Mucosa of gallbladder (tissue), 1 donor: ENCODE measurements around the gene NPHP4. TPM values are rescaled to one million over a fixed set of nuclear protein-coding genes. Genes with fewer than 3 reads are reported as not detected.

Experiments
- DNase-seq: peaks from one replicate; pipeline ENCODE4 v3.0.0-alpha.2; 2020; ENCODE audit warnings: low spot score
- total RNA-seq: library from RNA; stranded (reverse); gene quantifications from one replicate; pipeline ENCODE4 v1.2.1, GENCODE V29; 2021
- donor health status: DM: no; HTN: no; CAD: no.

NPHP4 gene
- total RNA-seq, 1 donor from 2014 or later, result 20.6 TPM

- DNase-seq, result no peak
Measured at GRCh38 chr1:5971471-5972197, 20.6 kb downstream of the NPHP4 start.

DNA sequence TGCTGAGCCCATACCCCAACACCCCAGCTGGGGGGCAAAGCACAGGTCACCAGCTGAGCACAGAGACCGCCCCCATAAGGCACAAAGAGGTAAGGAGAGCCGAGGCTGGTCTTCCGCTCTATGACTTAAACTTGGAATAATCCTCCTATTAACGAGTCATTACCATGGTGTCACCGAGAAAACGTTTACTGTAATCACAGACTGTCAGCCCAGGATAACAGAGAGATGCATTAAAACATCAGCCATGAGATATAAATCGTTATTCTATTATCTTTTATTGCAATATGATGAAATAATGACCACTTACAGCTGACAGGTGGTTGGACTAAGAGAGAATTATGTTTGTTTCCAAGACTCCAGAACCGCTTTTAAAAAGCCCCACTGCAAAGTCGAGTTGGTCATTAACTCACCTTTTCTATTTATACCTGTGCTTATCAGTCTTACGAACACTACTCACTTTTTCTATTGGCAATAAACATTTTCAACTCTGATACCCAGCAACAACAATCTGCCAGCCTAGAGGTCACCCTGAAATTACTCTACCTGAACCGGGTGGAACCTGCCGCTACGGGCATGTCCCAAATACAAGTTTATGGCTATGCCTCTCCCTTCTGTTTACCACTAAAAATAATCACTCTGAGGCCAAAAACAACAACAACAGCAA, 21.5 kb downstream of the NPHP4 start:
- no peak for DNase-seq

- DNase-seq, result no peak
Measured at GRCh38 chr1:5969168-5969567, 23.1 kb downstream of the NPHP4 start.

- DNase-seq, result no peak
Measured at GRCh38 chr1:5968161-5968736, 24.0 kb downstream of the NPHP4 start.

- no peak for DNase-seq
Measured at GRCh38 chr1:5967351-5968160, 24.7 kb downstream of the NPHP4 start.

DNA sequence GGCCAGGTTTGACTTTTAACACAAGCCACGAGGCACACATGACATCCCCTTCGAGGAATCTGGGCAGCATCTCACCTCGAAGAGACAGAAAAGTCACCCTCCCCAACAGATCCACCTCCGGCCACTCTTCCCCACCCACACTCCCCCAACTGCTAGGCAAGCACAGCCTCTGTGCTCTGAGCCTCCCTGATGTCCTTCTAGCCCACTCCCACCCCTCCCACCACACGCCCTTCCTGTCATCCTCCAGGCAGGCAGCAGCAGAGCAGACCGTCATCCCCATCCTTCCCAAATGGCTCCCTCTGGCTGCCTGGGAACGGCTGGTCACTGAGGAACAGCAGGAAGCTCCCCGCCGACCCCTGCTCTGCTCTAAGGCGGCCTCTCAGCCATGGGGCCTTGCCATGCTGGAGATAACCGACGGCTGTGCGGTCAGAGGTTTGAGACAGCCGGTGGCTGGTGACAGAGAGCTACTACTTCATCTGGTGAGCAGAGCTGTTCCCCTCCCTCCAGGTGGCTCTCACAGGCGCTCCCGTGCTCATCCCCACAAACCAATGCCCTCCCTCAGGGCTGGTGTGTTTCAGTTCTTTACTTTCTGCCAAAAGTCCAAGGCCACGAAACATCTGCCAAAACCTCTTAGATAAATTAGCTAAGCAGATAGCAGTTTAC, 25.6 kb downstream of the NPHP4 start:
- no peak for DNase-seq

- no peak for DNase-seq
Measured at GRCh38 chr1:5965586-5966131, 26.6 kb downstream of the NPHP4 start.

DNA sequence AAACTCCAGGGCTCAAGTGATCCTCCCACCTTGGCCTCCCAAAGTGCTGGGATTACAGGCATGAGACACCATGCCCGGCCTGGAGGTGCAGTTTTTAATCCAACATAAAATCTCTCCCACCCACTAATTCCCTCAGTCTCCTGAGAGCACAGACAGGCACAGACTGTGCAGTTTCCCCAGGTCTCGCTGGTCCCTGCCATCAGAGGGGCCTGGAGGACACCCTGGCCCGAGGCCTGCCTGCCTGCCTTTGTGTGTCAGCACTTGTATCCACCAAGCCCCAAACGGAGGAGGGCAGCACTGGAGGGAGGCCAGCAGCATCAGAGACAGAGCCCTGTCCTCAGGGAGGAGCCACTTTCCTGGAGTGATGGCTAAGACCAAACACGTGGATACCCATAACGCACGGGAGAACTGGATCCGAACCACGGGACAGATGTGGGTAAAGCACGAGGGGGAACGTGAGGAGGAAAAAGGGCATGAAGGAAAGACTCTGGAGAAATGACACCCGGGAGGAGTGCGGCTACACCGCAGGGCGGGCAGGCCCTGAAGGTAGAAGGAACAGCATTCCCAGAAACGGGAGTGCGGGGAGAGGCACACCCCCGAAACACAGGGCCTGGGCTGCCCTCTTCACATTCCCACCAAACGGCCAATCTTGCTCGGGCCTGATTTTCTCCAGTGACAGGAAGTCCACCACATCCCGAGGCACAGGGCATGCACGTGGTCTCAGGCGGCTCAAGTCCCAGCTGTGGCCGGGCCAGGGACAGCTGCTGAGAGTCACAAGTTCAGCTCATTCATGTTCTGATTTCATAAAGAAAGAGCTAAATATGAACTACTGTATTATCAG, 29.7 kb downstream of the NPHP4 start:
- DNase-seq, result no peak

- no peak for DNase-seq
Measured at GRCh38 chr1:5961601-5962000, 30.6 kb downstream of the NPHP4 start.

GRCh38 chr1:5960336-5960735, 31.9 kb downstream of the NPHP4 start:
- DNase-seq, result no peak

DNA sequence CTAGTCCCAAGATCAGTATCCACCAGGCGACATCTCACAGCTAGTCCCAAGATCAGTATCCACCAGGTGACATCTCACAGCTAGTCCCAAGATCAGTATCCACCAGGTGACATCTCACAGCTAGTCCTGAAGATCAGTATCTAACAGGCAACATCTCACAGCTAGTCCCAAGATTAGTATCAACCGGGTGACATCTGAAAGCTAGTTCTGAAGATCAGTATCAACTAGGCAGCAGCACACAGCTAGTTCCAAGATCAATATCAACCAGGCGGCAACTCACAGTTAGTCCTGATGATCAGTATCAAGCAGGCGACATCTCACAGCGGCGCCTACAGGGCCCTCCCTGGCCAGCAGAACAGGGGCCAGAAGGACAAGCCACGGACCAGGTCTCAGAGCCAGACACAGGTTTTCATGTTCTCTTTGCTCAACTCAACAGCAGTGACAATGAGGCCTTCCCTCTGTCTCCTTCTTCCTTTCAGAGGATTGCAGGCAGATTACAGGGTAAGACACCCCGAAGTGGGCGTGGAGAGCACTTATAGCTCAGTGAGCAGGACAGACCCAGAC, 32.5 kb downstream of the NPHP4 start:
- DNase-seq, result no peak

DNA sequence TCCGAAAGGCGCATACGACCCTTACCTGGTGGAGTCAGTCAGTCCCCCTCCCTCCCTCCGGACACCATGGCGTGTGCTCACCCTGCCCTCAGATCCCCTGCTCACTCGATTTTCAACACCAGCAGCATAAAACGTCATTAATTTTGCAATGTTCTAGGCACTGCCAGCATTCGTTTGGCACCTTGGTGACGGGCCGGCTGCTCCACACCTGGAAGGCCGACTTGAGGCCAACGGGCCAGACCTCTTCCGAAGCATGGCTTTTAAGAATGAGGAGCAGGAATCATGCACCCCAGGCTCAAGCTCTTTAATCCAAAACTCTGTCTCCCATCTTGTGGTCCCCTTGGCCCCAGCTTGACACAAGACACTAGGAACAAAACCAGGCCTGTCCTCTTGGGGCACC, 33.1 kb downstream of the NPHP4 start:
- no peak for DNase-seq

GRCh38 chr1:5956022-5956830, 36.0 kb downstream of the NPHP4 start:
- DNase-seq, result no peak

- DNase-seq, result no peak
Measured at GRCh38 chr1:5955479-5955977, 36.7 kb downstream of the NPHP4 start.

DNA sequence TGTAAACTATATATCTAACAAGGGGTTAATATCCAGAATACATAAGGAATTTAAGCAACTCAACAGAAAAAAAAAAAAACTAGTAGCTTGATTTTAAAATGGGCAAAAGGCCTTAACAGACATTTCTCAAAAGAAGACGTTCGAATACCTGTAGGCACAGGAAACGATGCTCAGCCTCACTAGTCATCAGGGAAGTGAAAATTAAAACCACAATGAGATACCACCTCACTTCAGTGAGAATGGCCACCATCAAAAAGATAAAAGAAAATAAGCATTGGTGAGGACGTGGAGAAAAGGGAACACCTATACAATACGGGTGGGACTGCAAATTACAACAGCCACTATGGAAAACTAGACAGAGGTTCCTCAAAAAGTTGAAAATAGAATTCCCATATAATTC, 37.3 kb downstream of the NPHP4 start:
- no peak for DNase-seq

DNA sequence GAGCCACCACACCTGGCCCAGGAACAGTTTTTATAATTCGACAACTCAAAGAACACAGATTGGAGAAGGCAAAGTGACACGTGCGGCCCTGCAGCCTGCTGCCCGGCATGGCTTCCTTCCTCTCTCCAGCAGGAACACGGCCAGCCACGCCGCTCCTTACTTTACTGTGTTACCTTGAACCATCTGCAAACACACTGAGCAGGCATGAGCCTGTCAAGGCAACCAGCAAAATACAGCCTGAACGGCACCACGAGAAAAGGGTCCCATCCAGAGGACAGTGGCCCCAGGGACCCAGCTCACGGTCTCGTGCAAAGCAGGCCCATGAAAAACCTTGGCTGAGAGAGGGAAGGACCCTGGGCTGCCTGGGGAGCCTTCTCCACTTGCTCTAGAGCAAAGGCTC, 38.8 kb downstream of the NPHP4 start:
- no peak for DNase-seq

DNA sequence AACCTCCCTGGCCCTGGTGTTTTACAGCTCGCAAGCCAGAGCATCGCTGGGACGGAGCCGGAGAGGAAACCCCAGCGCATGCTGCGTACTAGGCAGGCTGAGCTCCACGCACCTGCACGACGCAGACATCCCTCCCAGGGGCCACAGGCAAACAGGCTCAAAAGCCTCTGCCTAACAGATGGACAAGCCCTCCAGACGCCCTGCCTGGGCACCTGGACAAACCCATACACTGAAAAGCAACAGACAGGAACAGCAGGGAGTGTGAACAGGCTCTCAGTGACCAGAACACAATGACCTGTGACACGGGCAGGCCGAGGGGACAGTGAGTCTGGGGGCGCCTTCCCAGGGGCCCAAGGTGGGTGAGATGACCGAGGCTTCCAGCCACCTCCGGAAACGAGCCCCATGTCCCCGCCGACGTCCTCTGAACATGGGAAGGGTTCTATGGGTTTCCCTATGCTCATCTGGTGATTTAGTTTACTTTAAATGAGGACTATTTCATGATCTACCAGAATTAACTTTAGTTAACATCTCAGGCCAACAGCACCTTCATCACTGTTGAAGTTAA, 40.3 kb downstream of the NPHP4 start:
- no peak for DNase-seq

DNA sequence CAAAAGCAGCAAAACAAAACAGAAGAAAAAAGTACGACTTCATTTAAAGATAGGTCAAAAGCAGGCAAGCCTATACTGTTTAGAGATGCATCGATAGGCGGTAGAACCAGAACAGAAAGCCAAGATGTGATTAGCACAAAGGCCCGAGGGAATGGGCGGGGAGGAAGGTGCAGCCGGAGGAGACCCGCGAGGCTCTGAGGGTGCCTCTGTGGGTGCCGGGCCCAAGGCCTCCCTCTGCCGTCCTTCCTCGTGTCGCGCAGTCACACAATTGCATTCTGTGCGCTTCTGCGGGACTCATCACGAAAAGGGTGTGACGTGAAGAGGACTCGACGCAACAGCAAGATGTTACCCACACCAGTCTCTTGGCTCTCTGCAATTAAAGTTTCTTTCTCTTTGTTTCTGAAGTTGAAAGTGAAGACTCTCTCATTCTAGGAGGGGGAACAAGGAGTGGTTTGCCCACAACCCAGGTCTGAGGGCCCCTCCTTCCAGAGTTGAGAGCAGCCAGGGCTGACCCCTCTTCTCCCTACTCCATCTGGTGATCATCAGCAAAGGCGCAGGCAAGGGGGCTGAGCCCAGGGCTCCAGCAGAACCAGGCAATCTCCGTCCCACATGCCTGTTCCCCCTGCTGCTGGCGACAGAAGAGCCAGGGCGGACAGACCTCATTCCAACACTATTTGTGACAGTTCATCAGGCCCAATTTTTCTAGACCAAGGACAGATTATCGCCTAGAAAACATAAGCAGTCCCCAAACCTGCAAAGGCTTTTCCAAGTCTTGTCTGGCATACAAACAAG, 41.0 kb downstream of the NPHP4 start:
- DNase-seq, result no peak
